Measurements from ENCODE around the gene TCF12.

Gene TCF12

GRCh38 chr15:57057134-57057930 lies 138.9 kb downstream of the TCF12 start:
- DNase-seq = no peak

- no peak for DNase-seq
These were observed 140.7 kb downstream of the TCF12 start for GRCh38 chr15:57059026-57059660.

GRCh38 chr15:57060799-57061198 lies 142.4 kb downstream of the TCF12 start:
- DNase-seq = no peak

- no peak for DNase-seq
These were observed 142.8 kb downstream of the TCF12 start for GRCh38 chr15:57061281-57061680.

- no peak for DNase-seq
These were observed 143.3 kb downstream of the TCF12 start for GRCh38 chr15:57061696-57062095.

GRCh38 chr15:57064033-57064432 lies 145.6 kb downstream of the TCF12 start:
- DNase-seq = no peak

GRCh38 chr15:57069423-57069822 lies 151.0 kb downstream of the TCF12 start:
- no peak for DNase-seq

GRCh38 chr15:57070674-57071073 lies 152.2 kb downstream of the TCF12 start:
- no peak for DNase-seq

- DNase-seq = no peak
These were observed 161.0 kb downstream of the TCF12 start for GRCh38 chr15:57079446-57079845.

- DNase-seq = no peak
These were observed 161.6 kb downstream of the TCF12 start for GRCh38 chr15:57079931-57080620.

GRCh38 chr15:57082054-57082728 lies 163.7 kb downstream of the TCF12 start:
- DNase-seq = no peak

- DNase-seq = no peak
These were observed 165.7 kb downstream of the TCF12 start for GRCh38 chr15:57084192-57084591.

- DNase-seq = peak; percentile 8
These were observed 166.8 kb downstream of the TCF12 start for GRCh38 chr15:57085267-57085666.

GRCh38 chr15:57086857-57087427 lies 168.5 kb downstream of the TCF12 start:
- DNase-seq = no peak

GRCh38 chr15:57089815-57090495 lies 171.5 kb downstream of the TCF12 start:
- no peak for DNase-seq

GRCh38 chr15:57090496-57090859 lies 172.0 kb downstream of the TCF12 start:
- DNase-seq = no peak

- DNase-seq = no peak
These were observed 173.2 kb downstream of the TCF12 start for GRCh38 chr15:57091636-57092035.

GRCh38 chr15:57092252-57092651 lies 173.8 kb downstream of the TCF12 start:
- DNase-seq = no peak

- DNase-seq = no peak
These were observed 176.1 kb downstream of the TCF12 start for GRCh38 chr15:57094321-57095257.

GRCh38 chr15:57095896-57096295 lies 177.5 kb downstream of the TCF12 start:
- no peak for DNase-seq

- no peak for DNase-seq
These were observed 178.8 kb downstream of the TCF12 start for GRCh38 chr15:57097246-57097645.
